H1 (cell line): ENCODE results near the gene MAP3K1. TPM values are rescaled to one million over a fixed set of nuclear protein-coding genes. Genes with fewer than 3 reads are reported as not detected.

Experiments
- CTCF ChIA-PET: fragments of 300-600 bp; sonication (Branson Sonifier 250); formaldehyde crosslinking; loops from one replicate; lab custom pipeline; 2021; ENCODE audit not compliant: partially characterized antibody; lab: Charles Lee
- POLR2A ChIA-PET: fragments of 300-600 bp; sonication (Branson Sonifier 250); formaldehyde crosslinking; loops from one replicate; lab custom pipeline; 2021; ENCODE audit warnings: inconsistent platforms; ENCODE audit not compliant: partially characterized antibody; lab: Charles Lee
- DNase-seq, 2 experiments: peaks; one replicate each; pipeline versions ENCODE4 v3.0.0 to v3.0.0-alpha.2; 2010 to 2022; ENCODE audit warnings: low spot score in 2 of 2, low read depth in 1 of 2, mixed read lengths in 1 of 2
- FAIRE-seq: peaks from 2 replicates; lab custom pipeline; 2011; peaks lifted over from hg19 to GRCh38; lab: Jason Lieb, UNC
- H2AFZ ChIP-seq: 2 replicates; pipeline ENCODE4 v1.8.1; 2012; ENCODE audit warnings: low read length, inconsistent platforms
- H2AK5ac ChIP-seq: 2 replicates; pipeline ENCODE4 v1.6.1; 2013; ENCODE audit warnings: low read depth, low read length
- H2BK120ac ChIP-seq: replicated peaks from 2 replicates; pipeline ENCODE3; 2013; ENCODE audit warnings: low read depth, low read length, inconsistent platforms
- H2BK12ac ChIP-seq: 2 replicates; pipeline ENCODE4 v1.6.1; 2013; ENCODE audit warnings: low read depth, low read length
- H2BK15ac ChIP-seq: 2 replicates; pipeline ENCODE4 v1.6.1; 2013; ENCODE audit warnings: low read length
- H2BK20ac ChIP-seq: 2 replicates; pipeline ENCODE4 v1.6.1; 2013; ENCODE audit warnings: low read length
- H2BK5ac ChIP-seq: 2 replicates; pipeline ENCODE4 v1.6.1; 2013; ENCODE audit warnings: low read depth, low read length
- H3K14ac ChIP-seq: 2 replicates; pipeline ENCODE4 v1.6.1; 2013; ENCODE audit warnings: inconsistent platforms; ENCODE audit not compliant: insufficient read length
- H3K18ac ChIP-seq: 2 replicates; pipeline ENCODE4 v1.6.1; 2013; ENCODE audit warnings: low read length; ENCODE audit errors: extremely low read depth
- H3K23ac ChIP-seq: 2 replicates; pipeline ENCODE4 v1.6.1; 2013; ENCODE audit warnings: inconsistent platforms; ENCODE audit not compliant: insufficient read length
- H3K23me2 ChIP-seq: 2 replicates; pipeline ENCODE4 v1.6.1; 2013; ENCODE audit warnings: low read depth, low read length
- H3K27ac ChIP-seq: 2 replicates; pipeline ENCODE4 v1.6.1; 2011; ENCODE audit warnings: low read depth, low read length, inconsistent platforms
- H3K27me3 ChIP-seq, 4 experiments: replicated peaks in 1 of 4; 1 replicate in 1 of 4; 2 replicates in 3 of 4; pipeline versions ENCODE4 v1.6.1 to v1.8.1; 2011 to 2013; ENCODE audit warnings: low read length in 3 of 4, mild to moderate bottlenecking in 3 of 4, inconsistent platforms in 2 of 4, mixed read lengths in 2 of 4, moderate library complexity in 1 of 4; ENCODE audit not compliant: control insufficient read depth in 3 of 4, insufficient read depth in 3 of 4; ENCODE audit errors: extremely low read depth in 1 of 4
- H3K36me3 ChIP-seq, 4 experiments: 2 replicates each; pipeline versions ENCODE4 v1.6.1 to v1.8.1; 2011 to 2013; ENCODE audit warnings: mild to moderate bottlenecking in 4 of 4, low read length in 3 of 4, moderate library complexity in 2 of 4, control low read depth in 1 of 4, inconsistent platforms in 1 of 4; ENCODE audit not compliant: insufficient read depth in 4 of 4, control insufficient read depth in 2 of 4
- H3K4ac ChIP-seq: replicated peaks from 2 replicates; pipeline ENCODE3; 2013; ENCODE audit warnings: low read length, low read depth, mixed read lengths, inconsistent platforms; ENCODE audit not compliant: insufficient read length
- H3K4me1 ChIP-seq, 4 experiments: replicated peaks in 1 of 4; 1 replicate in 1 of 4; 2 replicates in 3 of 4; pipeline versions ENCODE4 v1.6.1 to v1.8.1; 2011 to 2013; ENCODE audit warnings: low read length in 3 of 4, inconsistent platforms in 2 of 4, mixed read lengths in 1 of 4; ENCODE audit not compliant: insufficient read depth in 4 of 4, control insufficient read depth in 3 of 4
- H3K4me2 ChIP-seq, 2 experiments: 2 replicates each; pipeline versions ENCODE4 v1.6.1 to v1.8.1; 2011 to 2013; ENCODE audit warnings: low read depth in 2 of 2, low read length in 2 of 2, control low read depth in 1 of 2, inconsistent platforms in 1 of 2, mild to moderate bottlenecking in 1 of 2; ENCODE audit not compliant: insufficient read depth in 1 of 2
- H3K4me3 ChIP-seq, 4 experiments: fragments of 200-600, 300-600 bp in 1 of 4; sonication (generic), shearing (Covaris generic), sonication (Bioruptor Twin) in 1 of 4; 2 replicates each; pipeline versions ENCODE4 v1.5.1 to v1.8.1; 2011 to 2016; ENCODE audit warnings: low read length in 4 of 4, low read depth in 3 of 4, control low read depth in 2 of 4, inconsistent platforms in 2 of 4, mild to moderate bottlenecking in 2 of 4, mixed read lengths in 1 of 4, moderate library complexity in 1 of 4; ENCODE audit not compliant: insufficient read depth in 2 of 4; ENCODE audit errors: extremely low read depth in 1 of 4
- H3K56ac ChIP-seq: replicated peaks from 2 replicates; pipeline ENCODE3; 2013; ENCODE audit warnings: low read depth, mild to moderate bottlenecking, mixed read lengths, low read length, inconsistent platforms; ENCODE audit not compliant: insufficient read length
- H3K79me1 ChIP-seq: 2 replicates; pipeline ENCODE4 v1.6.1; 2013; ENCODE audit warnings: low read depth, low read length, control low read depth
- H3K79me2 ChIP-seq, 2 experiments: 2 replicates each; pipeline versions ENCODE4 v1.6.1 to v1.8.1; 2012 to 2013; ENCODE audit warnings: low read length in 2 of 2, mild to moderate bottlenecking in 2 of 2, inconsistent platforms in 1 of 2; ENCODE audit not compliant: insufficient read depth in 2 of 2, control insufficient read depth in 1 of 2
- H3K9ac ChIP-seq, 4 experiments: replicated peaks in 1 of 4; 1 replicate in 1 of 4; 2 replicates in 3 of 4; pipeline versions ENCODE4 v1.6.1 to v1.8.1; 2011 to 2013; ENCODE audit warnings: low read depth in 3 of 4, low read length in 3 of 4, control low read depth in 2 of 4, mild to moderate bottlenecking in 2 of 4, moderate library complexity in 2 of 4, inconsistent platforms in 1 of 4; ENCODE audit errors: extremely low read depth in 1 of 4
- H3K9me3 ChIP-seq, 2 experiments: 2 replicates each; pipeline versions ENCODE4 v1.6.1 to v1.8.1; 2012 to 2013; ENCODE audit warnings: mild to moderate bottlenecking in 2 of 2, moderate library complexity in 2 of 2, control low read depth in 1 of 2, inconsistent platforms in 1 of 2, low read depth in 1 of 2, low read length in 1 of 2, mixed read lengths in 1 of 2; ENCODE audit not compliant: insufficient read depth in 2 of 2
- H4K20me1 ChIP-seq, 2 experiments: replicated peaks in 1 of 2; 2 replicates each; pipeline versions ENCODE3 to v1.8.1; 2011 to 2013; ENCODE audit warnings: inconsistent platforms in 2 of 2, low read length in 2 of 2, mild to moderate bottlenecking in 1 of 2; ENCODE audit not compliant: insufficient read depth in 2 of 2, control insufficient read depth in 1 of 2
- H4K5ac ChIP-seq: 2 replicates; pipeline ENCODE4 v1.6.1; 2013; ENCODE audit warnings: low read length, low read depth, mixed read lengths, inconsistent platforms; ENCODE audit not compliant: insufficient read length
- H4K8ac ChIP-seq: 2 replicates; pipeline ENCODE4 v1.8.0; 2013; ENCODE audit warnings: mild to moderate bottlenecking, moderate library complexity, low read length, inconsistent platforms; ENCODE audit not compliant: insufficient read depth; ENCODE audit errors: extremely low read depth
- H4K91ac ChIP-seq: replicated peaks from 2 replicates; pipeline ENCODE3; 2013; ENCODE audit warnings: low read length, mixed read lengths, inconsistent platforms; ENCODE audit not compliant: insufficient read length
- WGBS, 2 experiments: shearing (Covaris generic) in 1 of 2; methylation state at CpG; one replicate each; pipeline versions ENCODE4 v1.1.6 to v1.1.7; 2013 to 2015; ENCODE audit warnings: low lambda C conversion rate in 2 of 2, mixed read lengths in 2 of 2, inconsistent platforms in 1 of 2, low coverage in 1 of 2, missing lambda C conversion rate in 1 of 2; ENCODE audit not compliant: insufficient replicate concordance in 2 of 2, insufficient coverage in 1 of 2, insufficient read length in 1 of 2; ENCODE audit errors: extremely low coverage in 1 of 2, missing lambda C conversion rate in 1 of 2; 5-methylcytosine and 5-hydroxymethylcytosine counted together
- polyA plus RNA-seq, 7 experiments: library from polyadenylated mRNA; depleted of rRNA in 3 of 7; stranded (reverse) in 5 of 7; unstranded in 2 of 7; fragments of >200 nt in 5 of 7; fragments of 200-250 nt in 2 of 7; gene quantifications; 1 replicate in 5 of 7; 2 replicates in 1 of 7; 4 replicates in 1 of 7; pipeline versions ENCODE4 v1.2.1 to v1.2.3, GENCODE V29; 2011 to 2013; ENCODE audit warnings: missing spikeins in 2 of 7, mixed read lengths in 2 of 7
- total RNA-seq: library from RNA; stranded (reverse); fragmentation: NEBNext Ultra II Directional; extraction: Animal tissue kit (Norgen Biotek cat#: 25700); gene quantifications from 2 replicates; pipeline ENCODE4 v1.2.1, GENCODE V29; 2021

Gene MAP3K1
- total and polyA plus RNA-seq, 2 of the 8 experiments (the other 6 are each of a cell fraction or from before 2014, with no cell fraction given), result 3.9 to 11.8 TPM

DNA sequence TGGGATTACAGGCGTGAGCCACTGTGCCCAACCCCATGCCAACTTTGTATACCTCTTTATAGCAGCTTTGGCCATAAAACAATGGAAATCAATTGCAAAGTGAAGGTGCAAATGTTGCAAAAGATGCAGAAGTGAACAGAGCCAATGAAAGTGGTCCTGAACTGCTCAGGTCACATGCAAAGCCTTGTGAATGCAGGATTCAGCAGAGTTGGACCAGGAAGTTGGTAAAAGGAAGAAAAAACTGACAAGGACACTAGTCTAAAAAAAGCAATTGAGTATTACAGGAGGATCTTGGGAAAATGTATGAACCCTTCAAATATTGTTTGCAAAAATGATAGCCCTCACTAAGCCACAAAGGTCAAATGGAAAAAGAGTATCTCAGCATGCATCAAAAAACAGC lies 4.5 kb upstream of the MAP3K1 start:
- 90% methylated on average over 1 of the region's 1 CpG; no CpG with 5 or more reads in 1 of the 2 experiments for WGBS, 2 experiments

More for the DNA sequence above, 4.5 kb upstream of the MAP3K1 start:
- no peak overlapping the region for H2AK5ac ChIP-seq
- H4K5ac ChIP-seq, result no peak overlapping the region
- H3K14ac ChIP-seq, result no peak overlapping the region
- H3K27ac ChIP-seq, result no peak overlapping the region
- no peak overlapping the region for H3K18ac ChIP-seq
- no peak overlapping the region for H3K56ac ChIP-seq
- no peaks in the 10 kb centered on the region for H3K9me3 ChIP-seq
- no peaks in the 10 kb centered on the region for H4K20me1 ChIP-seq
- no peak overlapping the region for H3K4me3 ChIP-seq
- H3K27me3 ChIP-seq, result peaks cover 0 to 9% (median 0%) of the 10 kb centered on the region in 4 experiments; a peak in 1 of 7 replicates
- H3K4me1 ChIP-seq, result no peaks in the 10 kb centered on the region; a peak in 1 of 7 replicates
- no peaks in the 10 kb centered on the region for H3K79me2 ChIP-seq
- ChIA-PET POLR2A (no interaction called here), CTCF (interaction anchor here (0.5 to 1.2 kb wide), 3 partner anchors 16 to 37 kb away, joined by 3 read pairs; no protein-coding TSS in a partner anchor)
- H3K36me3 ChIP-seq, result no peaks in the 10 kb centered on the region
- no peak overlapping the region for H2BK20ac ChIP-seq
- no peak for DNase-seq
- H4K8ac ChIP-seq, result no peak overlapping the region
- no peak overlapping the region for H2BK120ac ChIP-seq
- no peak overlapping the region for H3K9ac ChIP-seq
- no peak overlapping the region for H4K91ac ChIP-seq
- H3K79me1 ChIP-seq, result no peaks in the 10 kb centered on the region
- H2BK5ac ChIP-seq, result no peak overlapping the region
- no peak overlapping the region for H2AFZ ChIP-seq
- H2BK12ac ChIP-seq, result no peak overlapping the region
- FAIRE-seq, result no peak
- no peak overlapping the region for H3K4me2 ChIP-seq
- H3K23me2 ChIP-seq, result peaks cover 8% of the 10 kb centered on the region
- H3K4ac ChIP-seq, result no peak overlapping the region
- no peak overlapping the region for H3K23ac ChIP-seq
- no peak overlapping the region for H2BK15ac ChIP-seq
